Gastrocnemius medialis (tissue), 4 donors: ENCODE data around the gene ANO10. TPM values are rescaled to one million over a fixed set of nuclear protein-coding genes. Genes with fewer than 3 reads are reported as not detected.
"Not testable (repeated sequence)": the region's sequence is repeated elsewhere in the genome, so short reads cannot be mapped to it uniquely, and the experiment has no call there.

Source experiments
- ATAC-seq, 2 donors: fragments of 150-250 bp; one replicate each; pipeline ENCODE4 v1.9.1; 2016
- DNase-seq, 2 donors: peaks; one replicate each; pipeline ENCODE4 v3.0.0-alpha.2; 2019
- H3K27ac ChIP-seq, 4 donors: fragments of 200-600 bp; sonication (generic); 1 replicate in 1 of 4; 2 replicates in 3 of 4; pipeline ENCODE4 v1.5.1; 2016 to 2018; ENCODE audit warnings: mild to moderate bottlenecking in 2 of 4, moderate library complexity in 1 of 4
- H3K27me3 ChIP-seq, 3 donors: fragments of 200-600 bp; sonication (generic) in 2 of 3; 1 replicate in 1 of 3; 2 replicates in 2 of 3; pipeline versions ENCODE4 v1.5.1 to v1.6.0; 2016 to 2019; ENCODE audit warnings: mild to moderate bottlenecking in 1 of 3, moderate library complexity in 1 of 3
- H3K36me3 ChIP-seq, 2 donors: fragments of 200-600 bp; sonication (generic) in 1 of 2; one replicate each; pipeline ENCODE4 v1.5.1; 2017 to 2018
- H3K4me1 ChIP-seq, 2 donors: fragments of 200-600 bp; sonication (generic) in 1 of 2; one replicate each; pipeline ENCODE4 v1.5.1; 2016 to 2017; ENCODE audit warnings: mild to moderate bottlenecking in 2 of 2
- H3K4me3 ChIP-seq, 4 donors: fragments of 200-600 bp; sonication (generic) in 3 of 4; 1 replicate in 1 of 4; 2 replicates in 3 of 4; pipeline ENCODE4 v1.5.1; 2016 to 2019; ENCODE audit warnings: mild to moderate bottlenecking in 2 of 4
- H3K9me3 ChIP-seq, 3 donors: fragments of 200-600 bp; sonication (generic) in 2 of 3; 1 replicate in 1 of 3; 2 replicates in 2 of 3; pipeline ENCODE4 v1.5.1; 2016 to 2019
- CTCF ChIP-seq, 5 experiments: fragments of 450-650 bp in 3 of 5; fragments of 200-600 bp in 2 of 5; sonication (generic) in 2 of 5; IDR thresholded peaks in 4 of 5; conservative IDR thresholded peaks in 1 of 5; 1 replicate in 4 of 5; 2 replicates in 1 of 5; pipeline ENCODE4 v1.5.1; 2016 to 2019; ENCODE audit warnings: antibody characterized with exemption in 5 of 5, mild to moderate bottlenecking in 3 of 5, moderate library complexity in 3 of 5
- POLR2A ChIP-seq, 2 donors: fragments of 450-650 bp; IDR thresholded peaks; one replicate each; pipeline ENCODE4 v1.6.1; 2017; ENCODE audit warnings: antibody characterized with exemption in 2 of 2, mild to moderate bottlenecking in 2 of 2, moderate library complexity in 2 of 2
- in situ Hi-C, 4 donors: fragments of 200-750 bp; cut with MboI; loops; one replicate each; pipeline versions ENCODE4 v1.15.0 to v1.8.0; 2017; ENCODE audit warnings: low sequenced_read_pairs in 4 of 4
- intact Hi-C: fragments of 100-400 bp; cut with DNase I; formaldehyde crosslinking; loops from one replicate; pipeline ENCODE4 v1.15.1; 2023; ENCODE audit warnings: low total_unique reads
- total RNA-seq, 4 donors: library from RNA; depleted of rRNA; stranded (reverse); fragments of >200 nt; gene quantifications; one replicate each; pipeline versions ENCODE4 v1.1.0 to v1.2.3, GENCODE V29; 2016

Gene ANO10
- total RNA-seq, result 1 to 10 TPM; 6.9 to 8.1 (median 7.8) TPM

- DNase-seq (peak; percentile 98 to 99), ATAC-seq (peak; percentile 98)
- no peaks in the 10 kb centered on the region for H3K36me3 ChIP-seq
- peak; percentile 62 to 83 for TF ChIP-seq POLR2A (IDR thresholded peaks at IDR 0.05)
- no peak for TF ChIP-seq CTCF (IDR thresholded peaks at IDR 0.05 in 4 of 5, conservative IDR thresholded peaks at IDR 0.05 in 1 of 5)
- H3K27ac ChIP-seq, result peak within 1 kb of the TSS; percentile 82 to 90 (median 82)
- no peaks in the 10 kb centered on the region for H3K27me3 ChIP-seq
- intact Hi-C loops (loop anchor here (1.0 to 5.0 kb wide), 4 partner anchors 68 to 620 kb away; partner anchors contain the start of gene ABHD5), in situ Hi-C loops (loop anchor here in 2 of 4 donors (5.0 kb wide), 1 partner anchor 65 kb away; no protein-coding TSS in a partner anchor)
- H3K4me1 ChIP-seq, result peaks cover 14% of the 10 kb centered on the region in 2 donors
- H3K9me3 ChIP-seq, result no peaks in the 10 kb centered on the region
- peak within 1 kb of the TSS; percentile 78 to 96 (median 90) for H3K4me3 ChIP-seq
Measured at GRCh38 chr3:43621656-43622432, at the start of gene ANO10. TSS of gene ANO10 (minus strand) at chr3:43622011. CDS start at chr3:43605852, 16,159 bp downstream.

- intact Hi-C loops (no loop called here), in situ Hi-C loops (no loop called here)
- H3K9me3 ChIP-seq, result no peaks in the 10 kb centered on the region
- H3K4me1 ChIP-seq, result no peaks in the 10 kb centered on the region
- DNase-seq, result no peak
- no peak for ATAC-seq
- H3K27ac ChIP-seq, result no peak overlapping the region
- no peak overlapping the region for H3K4me3 ChIP-seq
- no peaks in the 10 kb centered on the region for H3K36me3 ChIP-seq
- TF ChIP-seq CTCF (IDR thresholded peaks at IDR 0.05 in 4 of 5, conservative IDR thresholded peaks at IDR 0.05 in 1 of 5), result no peak
- TF ChIP-seq POLR2A (IDR thresholded peaks at IDR 0.05), result no peak
- no peaks in the 10 kb centered on the region for H3K27me3 ChIP-seq
Measured at GRCh38 chr3:43670635-43671522, 49.1 kb upstream of the ANO10 start.

DNA sequence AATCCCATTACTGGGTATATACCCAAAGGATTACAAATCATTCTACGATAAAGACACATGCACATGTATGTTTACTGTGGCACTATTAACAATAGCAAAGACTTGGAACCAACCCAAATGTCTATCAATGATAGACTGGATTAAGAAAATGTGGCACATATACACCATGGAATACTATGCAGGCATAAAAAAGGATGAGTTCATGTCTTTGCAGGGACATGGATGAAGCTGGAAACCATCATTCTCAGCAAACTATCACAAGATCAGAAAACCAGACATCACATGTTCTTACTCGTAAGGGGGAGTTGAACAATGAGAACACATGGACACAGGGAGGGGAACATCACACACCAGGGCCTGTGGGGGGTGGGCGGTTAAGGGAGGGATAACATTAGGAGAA, 43.2 kb upstream of the ANO10 start:
- DNase-seq, H3K36me3 ChIP-seq, H3K27ac ChIP-seq, intact Hi-C loops, H3K27me3 ChIP-seq, ATAC-seq, in situ Hi-C loops, H3K9me3 ChIP-seq, H3K4me1 ChIP-seq, H3K4me3 ChIP-seq: not testable (repeated sequence)

DNA sequence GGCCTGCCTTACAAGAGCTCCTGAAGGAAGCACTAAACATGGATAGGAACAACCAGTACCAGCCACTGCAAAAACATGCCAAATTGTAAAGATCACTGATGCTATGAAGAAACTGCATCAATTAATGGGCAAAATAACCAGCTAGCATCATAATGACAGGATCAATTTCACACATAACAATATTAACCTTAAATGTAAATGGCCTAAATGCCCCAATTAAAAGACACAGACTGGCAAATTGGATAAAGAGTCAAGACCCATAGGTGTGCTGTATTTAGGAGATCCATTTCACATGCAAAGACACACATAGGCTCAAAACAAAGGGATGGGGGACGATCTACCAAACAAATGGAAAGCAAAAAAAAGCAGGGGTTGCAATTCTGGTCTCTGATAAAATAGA, 39.6 kb upstream of the ANO10 start:
- H3K27me3 ChIP-seq, H3K36me3 ChIP-seq, in situ Hi-C loops, intact Hi-C loops, H3K9me3 ChIP-seq, H3K4me3 ChIP-seq, ATAC-seq, DNase-seq, H3K27ac ChIP-seq, H3K4me1 ChIP-seq: not testable (repeated sequence)

DNA sequence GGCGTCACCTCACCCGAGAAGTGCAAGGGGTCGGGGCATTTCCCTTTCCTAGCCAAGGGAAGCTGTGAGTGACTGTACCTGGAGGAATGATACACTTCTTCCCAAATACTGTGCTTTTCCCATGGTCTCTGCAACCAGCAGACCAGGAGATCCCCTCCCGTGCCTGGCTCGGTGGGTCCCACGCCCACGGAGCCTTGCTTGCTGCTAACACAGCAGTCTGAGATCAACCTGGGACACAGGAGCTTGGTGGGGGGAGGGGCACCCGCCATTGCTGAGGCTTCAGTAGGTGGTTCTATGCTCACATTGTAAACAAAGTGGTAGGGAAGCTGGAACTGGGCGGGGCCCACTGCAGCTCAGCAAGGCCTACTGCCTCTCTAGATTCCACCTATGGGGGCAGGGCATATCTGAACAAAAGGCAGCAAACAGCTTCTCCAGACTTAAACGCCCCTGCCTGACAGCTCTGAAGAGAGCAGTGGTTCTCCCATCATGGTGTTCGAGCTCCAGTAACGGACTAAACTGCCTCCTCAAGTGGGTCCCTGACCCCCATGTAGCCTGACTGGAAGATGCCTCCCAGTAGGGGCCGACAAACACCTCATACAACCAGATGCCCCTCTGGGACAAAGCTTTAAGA, 37.6 kb upstream of the ANO10 start:
- H3K4me1 ChIP-seq, result no peaks in the 10 kb centered on the region
- TF ChIP-seq POLR2A (IDR thresholded peaks at IDR 0.05), result no peak
- no peak for TF ChIP-seq CTCF (IDR thresholded peaks at IDR 0.05 in 4 of 5, conservative IDR thresholded peaks at IDR 0.05 in 1 of 5)
- H3K27ac ChIP-seq, result no peak overlapping the region
- H3K36me3 ChIP-seq, result no peaks in the 10 kb centered on the region
- H3K4me3 ChIP-seq, result no peak overlapping the region
- no peaks in the 10 kb centered on the region for H3K27me3 ChIP-seq
- intact Hi-C loops, result no loop called here
- no peaks in the 10 kb centered on the region for H3K9me3 ChIP-seq
- in situ Hi-C loops, result no loop called here
- DNase-seq, result no peak
- ATAC-seq, result no peak

- DNase-seq, H3K4me3 ChIP-seq, ATAC-seq, H3K4me1 ChIP-seq, intact Hi-C loops, H3K27me3 ChIP-seq, H3K9me3 ChIP-seq, H3K36me3 ChIP-seq, in situ Hi-C loops, H3K27ac ChIP-seq: not testable (repeated sequence)
Measured at GRCh38 chr3:43656390-43656789, 34.6 kb upstream of the ANO10 start.
